Measurements from ENCODE around the gene TTF2.
A peak's percentile ranks its signal among the peaks of the same experiment; 100 is the strongest.

Gene TTF2

GRCh38 chr1:117059678-117060440, at the start of gene TTF2:
Gene TTF2, plus strand, starts transcription at chr1:117060326. Its CDS starts 21 bp downstream, at chr1:117060347.
- peak; percentile 99 for DNase-seq

GRCh38 chr1:117011334-117011733, 48.8 kb upstream of the TTF2 start:
- DNase-seq = no peak

GRCh38 chr1:117013309-117013858, 46.7 kb upstream of the TTF2 start:
- DNase-seq = no peak

- no peak for DNase-seq
These were observed 45.9 kb upstream of the TTF2 start for GRCh38 chr1:117014209-117014608.

GRCh38 chr1:117015724-117016123, 44.4 kb upstream of the TTF2 start:
- DNase-seq = no peak

- DNase-seq = no peak
These were observed 43.1 kb upstream of the TTF2 start for GRCh38 chr1:117017062-117017461.

- DNase-seq = no peak
These were observed 42.5 kb upstream of the TTF2 start for GRCh38 chr1:117017648-117018047.

GRCh38 chr1:117020526-117021156, 39.5 kb upstream of the TTF2 start:
- DNase-seq = no peak

GRCh38 chr1:117022114-117022513, 38.0 kb upstream of the TTF2 start:
- DNase-seq = no peak

- DNase-seq = no peak
These were observed 34.6 kb upstream of the TTF2 start for GRCh38 chr1:117025568-117025967.

- no peak for DNase-seq
These were observed 33.8 kb upstream of the TTF2 start for GRCh38 chr1:117026361-117026760.

- no peak for DNase-seq
These were observed 30.4 kb upstream of the TTF2 start for GRCh38 chr1:117029685-117030084.

GRCh38 chr1:117030271-117030877, 29.8 kb upstream of the TTF2 start:
- no peak for DNase-seq

- no peak for DNase-seq
These were observed 27.9 kb upstream of the TTF2 start for GRCh38 chr1:117032266-117032665.

- DNase-seq = no peak
These were observed 27.2 kb upstream of the TTF2 start for GRCh38 chr1:117032681-117033539.

GRCh38 chr1:117033772-117034171, 26.4 kb upstream of the TTF2 start:
- DNase-seq = no peak

GRCh38 chr1:117034791-117035290, 25.3 kb upstream of the TTF2 start:
- no peak for DNase-seq

GRCh38 chr1:117036018-117036461, 24.1 kb upstream of the TTF2 start:
- DNase-seq = no peak

- no peak for DNase-seq
These were observed 22.3 kb upstream of the TTF2 start for GRCh38 chr1:117037802-117038201.

GRCh38 chr1:117038236-117038635, 21.9 kb upstream of the TTF2 start:
- DNase-seq = no peak

GRCh38 chr1:117044217-117044616, 15.9 kb upstream of the TTF2 start:
- DNase-seq = no peak

GRCh38 chr1:117045644-117046043, 14.5 kb upstream of the TTF2 start:
- DNase-seq = no peak

- DNase-seq = no peak
These were observed 13.3 kb upstream of the TTF2 start for GRCh38 chr1:117046781-117047180.
